Aorta (tissue), 5 donors: ENCODE results near the gene SPAG9. TPM values are rescaled to one million over a fixed set of nuclear protein-coding genes. Genes with fewer than 3 reads are reported as not detected.
"Not testable (repeated sequence)": the region's sequence is repeated elsewhere in the genome, so short reads cannot be mapped to it uniquely, and the experiment has no call there.

Source experiments
- ATAC-seq: fragments of 200-7000 bp; cut with Tn5 transposase; one replicate; pipeline ENCODE4 v1.9.1; 2022; ENCODE audit warnings: moderate library complexity; ENCODE audit not compliant: low FRiP score
- DNase-seq, 2 donors: peaks; one replicate each; pipeline ENCODE4 v3.0.0-alpha.2; 2020
- H3K27ac ChIP-seq, 2 donors: one replicate each; pipeline ENCODE4 v1.5.1; 2013; ENCODE audit warnings: low read length in 2 of 2, mild to moderate bottlenecking in 2 of 2, moderate library complexity in 2 of 2, control low read depth in 1 of 2, inconsistent platforms in 1 of 2, low read depth in 1 of 2
- H3K27me3 ChIP-seq, 2 donors: one replicate each; pipeline ENCODE4 v1.6.1; 2013; ENCODE audit warnings: control low read depth in 1 of 2, low read length in 1 of 2, mild to moderate bottlenecking in 1 of 2, moderate library complexity in 1 of 2; ENCODE audit not compliant: insufficient read depth in 2 of 2, control insufficient read depth in 1 of 2
- H3K36me3 ChIP-seq, 2 donors: one replicate each; pipeline ENCODE4 v1.6.1; 2013; ENCODE audit warnings: control low read depth in 1 of 2, low read length in 1 of 2, mild to moderate bottlenecking in 1 of 2; ENCODE audit not compliant: insufficient read depth in 2 of 2, control insufficient read depth in 1 of 2
- H3K4me1 ChIP-seq, 2 donors: one replicate each; pipeline ENCODE4 v1.6.1; 2013; ENCODE audit warnings: low read length in 2 of 2, control low read depth in 1 of 2, mild to moderate bottlenecking in 1 of 2, moderate library complexity in 1 of 2; ENCODE audit not compliant: insufficient read depth in 2 of 2, control insufficient read depth in 1 of 2
- H3K4me3 ChIP-seq, 2 donors: one replicate each; pipeline ENCODE4 v1.5.1; 2013; ENCODE audit warnings: low read length in 2 of 2, control low read depth in 1 of 2, mild to moderate bottlenecking in 1 of 2
- H3K9me3 ChIP-seq: one replicate; pipeline ENCODE4 v1.6.1; 2013; ENCODE audit warnings: mild to moderate bottlenecking, low read length; ENCODE audit not compliant: control insufficient read depth
- WGBS, 2 donors: extraction: QIAGEN DNeasy Blood & Tissue Kit; methylation state at CpG; one replicate each; pipeline ENCODE4 v1.1.7; 2013; 5-methylcytosine and 5-hydroxymethylcytosine counted together
- intact Hi-C, 2 donors: fragments of 100-400 bp; cut with DNase I; formaldehyde crosslinking; loops; one replicate each; pipeline versions ENCODE4 v1.14.2 to v1.15.0; 2022
- polyA plus RNA-seq, 2 donors: library from polyadenylated mRNA; stranded (reverse); fragments of 200-250 nt; gene quantifications; one replicate each; pipeline ENCODE4 v1.2.3, GENCODE V29; 2013
- total RNA-seq, 2 donors: library from RNA; stranded (reverse); fragmentation: NEBNext Ultra II Directional; extraction: Animal tissue kit (Norgen Biotek cat#: 25700); gene quantifications; one replicate each; pipeline ENCODE4 v1.2.1, GENCODE V29; 2021
- donor health status: healthy with polysubstance abuse.
- donor health status: Bipolar disorder and iron deficiency.
- donor health status: DM: no; HTN: no; CAD: no.
- donor health status: DM: no; HTN: no; CAD: no.
- donor health status: DM: yes; HTN: yes; CAD: no.

Gene SPAG9
- total and polyA plus RNA-seq, 4 donors, result 20.7 to 151 (median 85.6) TPM

GRCh38 chr17:50944054-50944901, 176.4 kb downstream of the SPAG9 start:
- DNase-seq, result peak; percentile 81 to 90
- Histone ChIP-seq H3K27me3 (no peaks in the 10 kb centered on the region), H3K4me3 (peak overlapping the region in 1 of 2 donors; percentile 12), H3K36me3 (no peaks in the 10 kb centered on the region), H3K4me1 (no peaks in the 10 kb centered on the region), H3K9me3 (no peaks in the 10 kb centered on the region), H3K27ac (peak overlapping the region; percentile 31 to 60)
- intact Hi-C loops, result loop anchor here in 1 of 2 donors (10.0 kb wide), 1 partner anchor 399 kb away; the partner anchor contains the start of gene SPATA20
- WGBS, 2 donors, result 3 to 4% methylated on average over 57 to 61 of the region's 61 CpGs
- peak; percentile 76 for ATAC-seq

GRCh38 chr17:50943575-50943933, 177.1 kb downstream of the SPAG9 start:
- no peaks in the 10 kb centered on the region for H3K4me1 ChIP-seq
- ATAC-seq (no peak), DNase-seq (peak; percentile 35 to 52)
- peak overlapping the region in 1 of 2 donors; percentile 60 for H3K27ac ChIP-seq
- no peaks in the 10 kb centered on the region for H3K36me3 ChIP-seq
- no peaks in the 10 kb centered on the region for H3K27me3 ChIP-seq
- H3K4me3 ChIP-seq, result no peak overlapping the region
- H3K9me3 ChIP-seq, result no peaks in the 10 kb centered on the region
- WGBS, 2 donors, result 48 to 54% methylated on average over 8 of the region's 8 CpGs
- intact Hi-C loops, result loop anchor here in 1 of 2 donors (10.0 kb wide), 1 partner anchor 399 kb away; the partner anchor contains the start of gene SPATA20

- not testable (repeated sequence) for H3K4me3 ChIP-seq, H3K27ac ChIP-seq, H3K4me1 ChIP-seq, ATAC-seq, H3K27me3 ChIP-seq, H3K36me3 ChIP-seq, H3K9me3 ChIP-seq
- intact Hi-C loops, result loop anchor here in 1 of 2 donors (10.0 kb wide), 1 partner anchor 397 kb away; the partner anchor contains the start of gene SPATA20
- WGBS, 2 donors, result 85 to 93% methylated on average over 4 of the region's 4 CpGs
- DNase-seq, result peak in 1 of 2 donors; percentile 13
These were observed 179.0 kb downstream of the SPAG9 start for GRCh38 chr17:50941676-50942048.

- DNase-seq (peak; percentile 35 to 75), ATAC-seq (no peak)
- H3K4me1 ChIP-seq, result no peaks in the 10 kb centered on the region
- H3K27me3 ChIP-seq, result no peaks in the 10 kb centered on the region
- no peaks in the 10 kb centered on the region for H3K9me3 ChIP-seq
- no peak overlapping the region for H3K27ac ChIP-seq
- 91 to 94% methylated on average over 16 of the region's 16 CpGs for WGBS, 2 donors
- no peak overlapping the region for H3K4me3 ChIP-seq
- intact Hi-C loops, result loop anchor here in 1 of 2 donors (10.0 kb wide), 1 partner anchor 395 kb away; the partner anchor contains the start of gene SPATA20
- no peaks in the 10 kb centered on the region for H3K36me3 ChIP-seq
These were observed 180.6 kb downstream of the SPAG9 start for GRCh38 chr17:50939795-50940684.

GRCh38 chr17:50939542-50939794, 181.2 kb downstream of the SPAG9 start:
- H3K4me1 ChIP-seq, result no peaks in the 10 kb centered on the region
- no peaks in the 10 kb centered on the region for H3K9me3 ChIP-seq
- DNase-seq (no peak), ATAC-seq (no peak)
- no peak overlapping the region for H3K27ac ChIP-seq
- H3K27me3 ChIP-seq, result no peaks in the 10 kb centered on the region
- H3K4me3 ChIP-seq, result no peak overlapping the region
- H3K36me3 ChIP-seq, result no peaks in the 10 kb centered on the region
- 96 to 98% methylated on average over 4 of the region's 4 CpGs for WGBS, 2 donors
- intact Hi-C loops, result no loop called here

GRCh38 chr17:50938821-50939541, 181.7 kb downstream of the SPAG9 start:
- 93 to 94% methylated on average over 10 of the region's 10 CpGs for WGBS, 2 donors
- intact Hi-C loops, result no loop called here
- Histone ChIP-seq H3K27ac (no peak overlapping the region), H3K27me3 (no peaks in the 10 kb centered on the region), H3K4me1 (no peaks in the 10 kb centered on the region), H3K36me3 (no peaks in the 10 kb centered on the region), H3K9me3 (no peaks in the 10 kb centered on the region), H3K4me3 (no peak overlapping the region)
- ATAC-seq (no peak), DNase-seq (peak; percentile 5 to 45)

- 93 to 95% methylated on average over 5 of the region's 5 CpGs for WGBS, 2 donors
- DNase-seq (no peak), ATAC-seq (no peak)
- Histone ChIP-seq H3K27ac (no peak overlapping the region), H3K4me3 (no peak overlapping the region), H3K27me3 (no peaks in the 10 kb centered on the region), H3K4me1 (no peaks in the 10 kb centered on the region), H3K36me3 (no peaks in the 10 kb centered on the region), H3K9me3 (no peaks in the 10 kb centered on the region)
- intact Hi-C loops, result no loop called here
These were observed 184.7 kb downstream of the SPAG9 start for GRCh38 chr17:50935996-50936266.

GRCh38 chr17:50935221-50935995, 185.3 kb downstream of the SPAG9 start:
- Histone ChIP-seq H3K27ac (peak overlapping the region in 1 of 2 donors; percentile 82), H3K9me3 (no peaks in the 10 kb centered on the region), H3K27me3 (no peaks in the 10 kb centered on the region), H3K4me3 (no peak overlapping the region), H3K36me3 (no peaks in the 10 kb centered on the region), H3K4me1 (no peaks in the 10 kb centered on the region)
- ATAC-seq, result peak; percentile 65
- WGBS, 2 donors, result 34 to 35% methylated on average over 16 of the region's 16 CpGs
- intact Hi-C loops, result no loop called here
- peak; percentile 90 to 93 for DNase-seq
